Measurements from ENCODE around the gene GRB2. TPM values are rescaled to one million over a fixed set of nuclear protein-coding genes. Genes with fewer than 3 reads are reported as not detected.

The GRB2 gene
- total RNA-seq, 1 experiment from 2014 or later: 148 TPM

DNA sequence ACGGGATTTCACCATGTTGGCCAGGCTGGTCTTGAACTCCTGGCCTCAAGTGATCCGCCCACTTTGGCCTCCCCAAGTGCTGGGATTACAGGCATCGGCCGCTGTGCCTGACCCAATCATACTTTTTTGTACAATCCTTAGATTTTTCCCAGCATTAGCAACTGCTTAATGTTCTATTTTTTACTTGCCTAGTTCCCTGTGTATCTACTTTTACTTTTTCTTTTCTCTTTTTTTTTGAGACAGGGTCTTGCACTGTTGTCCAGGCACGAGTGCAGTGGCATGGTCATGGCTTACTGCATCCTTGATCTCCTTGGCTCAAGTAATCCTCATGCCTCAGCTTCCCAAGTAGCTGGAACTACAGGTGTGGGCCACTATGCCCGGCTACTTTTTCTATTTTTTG, 9.5 kb downstream of the GRB2 start:
- Histone ChIP-seq H3K36me3 (ENCODE audit: control insufficient read depth, insufficient read depth, low read length) (peaks cover 3% of the 10 kb centered on the region), H3K9me3 (ENCODE audit: control insufficient read depth, insufficient read depth, low read depth, low read length) (no peaks in the 10 kb centered on the region), H3K4me1 (ENCODE audit: control insufficient read depth, insufficient read depth, low read length) (peaks cover 38% of the 10 kb centered on the region), H3K27ac (ENCODE audit: low read length) (peak overlapping the region; percentile 93; the same call in 1 of the 2 replicates), H3K4me3 (ENCODE audit: low read depth in 2 of 2, low read length in 2 of 2) (no peak overlapping the region), H3K27me3 (ENCODE audit: control insufficient read depth, insufficient read depth, low read length) (no peaks in the 10 kb centered on the region)
- in situ Hi-C loops (cut with HindIII; ENCODE audit: low pct_unique_long_range_greater_than_20kb, low sequenced_read_pairs) (no loop called here), intact Hi-C loops (cut with micrococcal nuclease; ENCODE audit: unreplicated experiment) (no loop called here)
- no peak for DNase-seq (ENCODE audit: low read depth, low spot score)
- CTCF ChIA-PET: interaction anchor here (0.8 to 1.8 kb wide), 3 partner anchors 11 to 156 kb away, joined by 3 to 12 read pairs (median 7); no protein-coding TSS in a partner anchor
- no TSS peak for BruUV-seq (replicated peaks)
- ATAC-seq: no peak
- POLR2A ChIA-PET: interaction anchor here (0.5 to 0.7 kb wide), 3 partner anchors 37 to 108 kb away, joined by 4 to 6 read pairs (median 6); no protein-coding TSS in a partner anchor
- TF ChIP-seq POLR2AphosphoS5 (IDR thresholded peaks at IDR 0.05; ENCODE audit: low read depth, low read length) (no peak), REST (IDR thresholded peaks at IDR 0.05; ENCODE audit: insufficient read depth in 1 of 2, low read depth in 2 of 2, low read length in 1 of 2) (no peak), SIN3A (IDR thresholded peaks at IDR 0.05; ENCODE audit: borderline replicate concordance, insufficient read depth, low read depth, low read length) (no peak), TCF7L2 (IDR thresholded peaks at IDR 0.05; ENCODE audit: low read depth, low read length) (no peak), CTCF (IDR thresholded peaks at IDR 0.05) (no peak)

- peaks cover 47% of the 10 kb centered on the region for H3K4me1 ChIP-seq (ENCODE audit: control insufficient read depth, insufficient read depth, low read length)
- ChIA-PET POLR2A (interaction anchor here (0.5 to 0.6 kb wide), 3 partner anchors 9 to 931 kb away, joined by 3 to 15 read pairs (median 11); no protein-coding TSS in a partner anchor), CTCF (interaction anchor here (0.6 to 1.1 kb wide), 4 partner anchors 13 to 244 kb away, joined by 3 to 14 read pairs (median 7); no protein-coding TSS in a partner anchor)
- DNase-seq (ENCODE audit: low read depth, low spot score): no peak
- BruUV-seq (replicated peaks): TSS peak; percentile 92
- ATAC-seq: peak; percentile 29
- H3K36me3 ChIP-seq (ENCODE audit: control insufficient read depth, insufficient read depth, low read length): peaks cover 7% of the 10 kb centered on the region
- H3K27ac ChIP-seq (ENCODE audit: low read length): peak overlapping the region; percentile 93
- TF ChIP-seq CTCF (IDR thresholded peaks at IDR 0.05) (no peak), POLR2AphosphoS5 (IDR thresholded peaks at IDR 0.05; ENCODE audit: low read depth, low read length) (no peak), SIN3A (IDR thresholded peaks at IDR 0.05; ENCODE audit: borderline replicate concordance, insufficient read depth, low read depth, low read length) (no peak), REST (IDR thresholded peaks at IDR 0.05; ENCODE audit: insufficient read depth in 1 of 2, low read depth in 2 of 2, low read length in 1 of 2) (no peak), TCF7L2 (IDR thresholded peaks at IDR 0.05; ENCODE audit: low read depth, low read length) (no peak)
- peak overlapping the region; percentile 74 to 82 for H3K4me3 ChIP-seq (ENCODE audit: low read depth in 2 of 2, low read length in 2 of 2)
- H3K27me3 ChIP-seq (ENCODE audit: control insufficient read depth, insufficient read depth, low read length): no peaks in the 10 kb centered on the region
- in situ Hi-C loops (cut with HindIII; ENCODE audit: low pct_unique_long_range_greater_than_20kb, low sequenced_read_pairs): no loop called here
- no peaks in the 10 kb centered on the region for H3K9me3 ChIP-seq (ENCODE audit: control insufficient read depth, insufficient read depth, low read depth, low read length)
- intact Hi-C loops (cut with micrococcal nuclease; ENCODE audit: unreplicated experiment): no loop called here
These were observed 11.1 kb downstream of the GRB2 start for GRCh38 chr17:75394332-75394918.

Measured in Panc1 (cell line).